Heart left ventricle (tissue), 16 donors: ENCODE measurements around the gene KRTAP4-7. TPM values are rescaled to one million over a fixed set of nuclear protein-coding genes. Genes with fewer than 3 reads are reported as not detected.
"Not testable (repeated sequence)": the region's sequence is repeated elsewhere in the genome, so short reads cannot be mapped to it uniquely, and the experiment has no call there.

Source experiments
- ATAC-seq, 4 donors: fragments of 200-7000 bp; cut with Tn5 transposase; one replicate each; pipeline ENCODE4 v1.9.1; 2020 to 2022; ENCODE audit warnings: moderate library complexity in 4 of 4, mild to moderate bottlenecking in 3 of 4, moderate number of reproducible peaks in 1 of 4
- DNase-seq, 5 donors: peaks; one replicate each; pipeline ENCODE4 v3.0.0-alpha.2; 2020
- H3K27ac ChIP-seq, 12 donors: fragments of 200-600 bp; sonication (generic) in 4 of 12; one replicate each; pipeline versions ENCODE4 v1.5.0 to v1.8.0; 2016 to 2022; ENCODE audit warnings: mild to moderate bottlenecking in 2 of 12
- H3K27me3 ChIP-seq, 9 donors: fragments of 200-600 bp; sonication (generic) in 2 of 9; one replicate each; pipeline versions ENCODE4 v1.5.1 to v1.8.0; 2016 to 2022; ENCODE audit warnings: mild to moderate bottlenecking in 3 of 9
- H3K36me3 ChIP-seq, 9 donors: fragments of 200-600 bp; sonication (generic) in 2 of 9; one replicate each; pipeline versions ENCODE4 v1.5.0 to v1.8.0; 2018 to 2022; ENCODE audit warnings: mild to moderate bottlenecking in 2 of 9
- H3K4me1 ChIP-seq, 12 donors: fragments of 200-600 bp; sonication (generic) in 4 of 12; one replicate each; pipeline versions ENCODE4 v1.5.0 to v1.8.0; 2016 to 2022; ENCODE audit warnings: mild to moderate bottlenecking in 3 of 12
- H3K4me3 ChIP-seq, 12 donors: fragments of 200-600 bp; sonication (generic) in 4 of 12; one replicate each; pipeline versions ENCODE4 v1.5.0 to v1.8.0; 2017 to 2022; ENCODE audit warnings: mild to moderate bottlenecking in 9 of 12, moderate library complexity in 4 of 12
- H3K9me3 ChIP-seq, 12 donors: fragments of 200-600 bp; sonication (generic) in 4 of 12; one replicate each; pipeline versions ENCODE4 v1.5.0 to v1.8.0; 2016 to 2022; ENCODE audit warnings: mild to moderate bottlenecking in 1 of 12
- CTCF ChIP-seq, 12 donors: fragments of 200-600 bp; sonication (generic) in 4 of 12; IDR thresholded peaks; one replicate each; pipeline versions ENCODE4 v1.5.0 to v1.8.0; 2018 to 2022; ENCODE audit warnings: antibody characterized with exemption in 12 of 12, mild to moderate bottlenecking in 5 of 12
- POLR2A ChIP-seq, 2 donors: fragments of 450-650 bp; IDR thresholded peaks; one replicate each; pipeline ENCODE4 v1.6.1; 2017; ENCODE audit warnings: antibody characterized with exemption in 2 of 2, mild to moderate bottlenecking in 2 of 2, moderate library complexity in 2 of 2
- WGBS, 4 donors: extraction: QIAGEN DNeasy Blood & Tissue Kit in 2 of 4; methylation state at CpG; one replicate each; pipeline versions ENCODE4 v1.1.5 to v1.1.7; 2013 to 2018; 5-methylcytosine and 5-hydroxymethylcytosine counted together
- intact Hi-C, 10 donors: fragments of 100-400 bp; cut with DNase I; formaldehyde crosslinking; loops; one replicate each; pipeline versions ENCODE4 v1.11.1 to v1.14.2; 2022
- polyA plus RNA-seq, 2 donors: library from polyadenylated mRNA; stranded (reverse); fragments of 200-250 nt; gene quantifications; one replicate each; pipeline ENCODE4 v1.2.3, GENCODE V29; 2013
- total RNA-seq, 9 donors: library from RNA; depleted of rRNA in 2 of 9; stranded (reverse); fragments of >200 nt in 2 of 9; fragmentation: NEBNext Ultra II Directional in 3 of 9; extraction: Animal tissue kit (Norgen Biotek cat#: 25700) in 3 of 9; gene quantifications; one replicate each; pipeline versions ENCODE4 v1.1.0 to v1.2.4, GENCODE V29; 2016 to 2023
- donor health status: ischemic (EF 13 %, LVEDD 7.1; RV severe dilation, severe dysfunction).
- donor health status: healthy with polysubstance abuse.
- donor health status: DM: no; HTN: yes; CAD: no.
- donor health status: DM: no; HTN: no; CAD: no.
- donor health status: ischemic (EF 25% LVEDD 6.9; RV normal size, moderate dysfunction).
- donor health status: ischemic (EF 25% LVEDD 5.7; RV mildly dilated, moderate dysfunction).
- donor health status: healthy.
- donor health status: DM: yes; HTN: yes; CAD: no.
- donor health status: ischemic (EF 35%, LVEDD 5.7; RV mildly dilated, moderate dysfunction).
- donor health status: nonischemic (EF 11% LVEDD 7.7; RV severe dilation, severe dysfunction).
- donor health status: DM: yes; HTN: yes; CAD: no.
- donor health status: PGD.
- donor health status: ischemic (EF 29% LVEDD 5.4; RV normal size, mild dysfunction).
- donor health status: nonischemic (EF 23%, LVEDD 6.1; RV moderate dilation, normal function).

Gene KRTAP4-7
- total and polyA plus RNA-seq, 11 donors: not detected

GRCh38 chr17:41076788-41077187 lies 7.2 kb upstream of the KRTAP4-7 start:
- intact Hi-C loops: no loop called here
- Histone ChIP-seq H3K4me3 (no peak overlapping the region), H3K27me3 (peaks cover 0 to 25% (median 3%) of the 10 kb centered on the region in 9 donors), H3K36me3 (no peaks in the 10 kb centered on the region), H3K27ac (no peak overlapping the region), H3K4me1 (no peaks in the 10 kb centered on the region), H3K9me3 (no peaks in the 10 kb centered on the region)
- ATAC-seq (no peak), DNase-seq (no peak)
- TF ChIP-seq CTCF (IDR thresholded peaks at IDR 0.05) (no peak), POLR2A (IDR thresholded peaks at IDR 0.05) (no peak)

- Histone ChIP-seq H3K27ac (no peak overlapping the region), H3K4me1 (no peaks in the 10 kb centered on the region), H3K4me3 (no peak overlapping the region), H3K9me3 (no peaks in the 10 kb centered on the region), H3K36me3 (no peaks in the 10 kb centered on the region), H3K27me3 (peaks cover 0 to 7% (median 0%) of the 10 kb centered on the region in 9 donors)
- no peak for DNase-seq
- 38 to 59% (median 43%) methylated on average over 4 of the region's 4 CpGs for WGBS, 4 donors
- ATAC-seq: no peak
- TF ChIP-seq CTCF (IDR thresholded peaks at IDR 0.05) (no peak), POLR2A (IDR thresholded peaks at IDR 0.05) (no peak)
- intact Hi-C loops: no loop called here
Measured at GRCh38 chr17:41082626-41083025, 1.3 kb upstream of the KRTAP4-7 start.

GRCh38 chr17:41083427-41083826 lies 523 bp upstream of the KRTAP4-7 start:
- H3K27ac ChIP-seq, H3K27me3 ChIP-seq, ATAC-seq, H3K4me3 ChIP-seq, H3K9me3 ChIP-seq, H3K36me3 ChIP-seq, DNase-seq, H3K4me1 ChIP-seq, intact Hi-C loops: not testable (repeated sequence)
- 71 to 90% (median 74%) methylated on average over 2 of the region's 2 CpGs for WGBS, 4 donors

GRCh38 chr17:41088760-41089352 lies 4.9 kb downstream of the KRTAP4-7 start:
- H3K27ac ChIP-seq, H3K27me3 ChIP-seq, ATAC-seq, H3K4me3 ChIP-seq, DNase-seq, H3K9me3 ChIP-seq, H3K36me3 ChIP-seq, intact Hi-C loops, H3K4me1 ChIP-seq: not testable (repeated sequence)
- WGBS, 4 donors: 42 to 60% (median 56%) methylated on average over 4 of the region's 4 CpGs

GRCh38 chr17:41096055-41096454 lies 12.1 kb downstream of the KRTAP4-7 start:
- TF ChIP-seq CTCF (IDR thresholded peaks at IDR 0.05) (no peak), POLR2A (IDR thresholded peaks at IDR 0.05) (no peak)
- Histone ChIP-seq H3K36me3 (no peaks in the 10 kb centered on the region), H3K4me3 (no peak overlapping the region), H3K4me1 (no peaks in the 10 kb centered on the region), H3K27ac (no peak overlapping the region), H3K9me3 (peaks cover 0 to 5% (median 0%) of the 10 kb centered on the region in 12 donors), H3K27me3 (peaks cover 0 to 11% (median 3%) of the 10 kb centered on the region in 9 donors)
- WGBS, 4 donors: 80 to 85% (median 81%) methylated on average over 7 of the region's 7 CpGs
- ATAC-seq (no peak), DNase-seq (no peak)
- intact Hi-C loops: no loop called here
